ENCODE measurements around the gene GNGT1. TPM values are rescaled to one million over a fixed set of nuclear protein-coding genes. Genes with fewer than 3 reads are reported as not detected.

The GNGT1 gene
- total RNA-seq, 2 donors from 2014 or later = not detected

- Histone ChIP-seq H3K4me3 (no peak overlapping the region), H3K4me1 (no peaks in the 10 kb centered on the region), H3K27ac (no peak overlapping the region), H3K36me3 (replicated peaks in 1 of 2; ENCODE audit: insufficient read depth in 1 of 2, low read depth in 2 of 2) (no peaks in the 10 kb centered on the region), H3K9me3 (no peaks in the 10 kb centered on the region), H3K27me3 (no peaks in the 10 kb centered on the region)
- ATAC-seq (no peak), DNase-seq (no peak)
- WGBS, 2 donors = 71 to 79% methylated on average over 2 of the region's 2 CpGs
- TF ChIP-seq POLR2A (IDR thresholded peaks at IDR 0.05) = no peak
- no peak for TF ChIP-seq CTCF (IDR thresholded peaks at IDR 0.05)
- intact Hi-C loops (cut with DNase I) = no loop called here
These were observed 48.9 kb downstream of the GNGT1 start for GRCh38 chr7:93955304-93955703.

GRCh38 chr7:93957767-93958166 is 51.4 kb downstream of the GNGT1 start:
- no peaks in the 10 kb centered on the region for H3K27me3 ChIP-seq
- DNase-seq = no peak
- H3K4me1 ChIP-seq = no peaks in the 10 kb centered on the region
- no peak overlapping the region for H3K27ac ChIP-seq
- intact Hi-C loops (cut with DNase I) = no loop called here
- H3K9me3 ChIP-seq = no peaks in the 10 kb centered on the region
- H3K36me3 ChIP-seq (replicated peaks in 1 of 2; ENCODE audit: insufficient read depth in 1 of 2, low read depth in 2 of 2) = no peaks in the 10 kb centered on the region
- no peak for ATAC-seq
- H3K4me3 ChIP-seq = no peak overlapping the region
- no peak for TF ChIP-seq POLR2A (IDR thresholded peaks at IDR 0.05)
- no peak for TF ChIP-seq CTCF (IDR thresholded peaks at IDR 0.05)
- 93 to 94% methylated on average over 1 of the region's 1 CpG for WGBS, 2 donors

- 87 to 90% methylated on average over 3 of the region's 3 CpGs for WGBS, 2 donors
- no peak for ATAC-seq
- intact Hi-C loops (cut with DNase I) = no loop called here
- no peak for TF ChIP-seq CTCF (IDR thresholded peaks at IDR 0.05)
- TF ChIP-seq POLR2A (IDR thresholded peaks at IDR 0.05) = no peak
- DNase-seq = no peak
- Histone ChIP-seq H3K27ac (no peak overlapping the region), H3K4me1 (no peaks in the 10 kb centered on the region), H3K9me3 (no peaks in the 10 kb centered on the region), H3K4me3 (no peak overlapping the region), H3K36me3 (replicated peaks in 1 of 2; ENCODE audit: insufficient read depth in 1 of 2, low read depth in 2 of 2) (no peaks in the 10 kb centered on the region), H3K27me3 (no peaks in the 10 kb centered on the region)
These were observed 51.8 kb downstream of the GNGT1 start for GRCh38 chr7:93958216-93958615.

- Histone ChIP-seq H3K9me3 (no peaks in the 10 kb centered on the region), H3K4me1 (no peaks in the 10 kb centered on the region), H3K27me3 (no peaks in the 10 kb centered on the region), H3K36me3 (replicated peaks in 1 of 2; ENCODE audit: insufficient read depth in 1 of 2, low read depth in 2 of 2) (no peaks in the 10 kb centered on the region), H3K4me3 (no peak overlapping the region), H3K27ac (no peak overlapping the region)
- DNase-seq = no peak
- ATAC-seq = no peak
- WGBS, 2 donors = 86 to 90% methylated on average over 3 of the region's 3 CpGs
- intact Hi-C loops (cut with DNase I) = no loop called here
- TF ChIP-seq CTCF (IDR thresholded peaks at IDR 0.05) (no peak), POLR2A (IDR thresholded peaks at IDR 0.05) (no peak)
These were observed 52.3 kb downstream of the GNGT1 start for GRCh38 chr7:93958651-93959050.

Small RNA genes lying within 50 kb of the gene (small RNA-seq; reads per million reads assigned to genes)
- not detected for gene AC002076.2

Other genes with a start within 250 kb of the GNGT1 start
- gene TFPI2, start 15.8 kb upstream of the GNGT1 start, total RNA-seq = 10 to 100 TPM in 1 of 2 donors, 1 to 10 TPM in 1; 3.3 to 10.9 TPM
- gene GNG11, start 15.2 kb downstream of the GNGT1 start, total RNA-seq = 10 to 100 TPM in 1 of 2 donors, 1 to 10 TPM in 1; 6.6 to 11.4 TPM
- 10 to 100 TPM; 32.4 to 36.9 TPM for gene BET1, start 97.8 kb downstream of the GNGT1 start, total RNA-seq

All from body of pancreas (tissue), 4 donors.